ENCODE measurements around the gene TARM1.

Gene TARM1

DNA sequence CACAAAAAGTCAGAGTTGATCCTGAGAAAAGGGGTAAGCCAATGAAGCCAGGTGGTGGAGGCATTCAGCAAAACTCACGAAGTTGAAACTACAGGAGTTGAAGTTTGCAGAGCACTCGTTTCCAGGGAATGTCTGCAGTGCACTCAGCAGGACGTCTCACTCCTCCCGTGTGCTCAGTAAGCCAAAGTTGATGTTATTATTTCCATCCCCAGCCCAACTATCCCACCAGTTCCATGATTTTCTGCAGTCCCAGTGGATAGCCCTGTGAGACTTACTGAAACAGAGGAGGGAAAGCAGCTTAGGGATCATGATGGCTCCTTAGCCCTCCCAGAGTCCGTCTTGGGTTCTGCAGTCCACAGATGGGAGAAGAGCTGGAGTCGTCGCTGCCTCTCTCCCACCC, at the start of gene TARM1:
Gene TARM1 (minus strand): TSS at position 334 of the 400 bp plus-strand sequence. CDS start 25 bp downstream, at position 309.
- no peak within 1 kb of the TSS for H3K27ac ChIP-seq
- TF ChIP-seq, protein P1, sequence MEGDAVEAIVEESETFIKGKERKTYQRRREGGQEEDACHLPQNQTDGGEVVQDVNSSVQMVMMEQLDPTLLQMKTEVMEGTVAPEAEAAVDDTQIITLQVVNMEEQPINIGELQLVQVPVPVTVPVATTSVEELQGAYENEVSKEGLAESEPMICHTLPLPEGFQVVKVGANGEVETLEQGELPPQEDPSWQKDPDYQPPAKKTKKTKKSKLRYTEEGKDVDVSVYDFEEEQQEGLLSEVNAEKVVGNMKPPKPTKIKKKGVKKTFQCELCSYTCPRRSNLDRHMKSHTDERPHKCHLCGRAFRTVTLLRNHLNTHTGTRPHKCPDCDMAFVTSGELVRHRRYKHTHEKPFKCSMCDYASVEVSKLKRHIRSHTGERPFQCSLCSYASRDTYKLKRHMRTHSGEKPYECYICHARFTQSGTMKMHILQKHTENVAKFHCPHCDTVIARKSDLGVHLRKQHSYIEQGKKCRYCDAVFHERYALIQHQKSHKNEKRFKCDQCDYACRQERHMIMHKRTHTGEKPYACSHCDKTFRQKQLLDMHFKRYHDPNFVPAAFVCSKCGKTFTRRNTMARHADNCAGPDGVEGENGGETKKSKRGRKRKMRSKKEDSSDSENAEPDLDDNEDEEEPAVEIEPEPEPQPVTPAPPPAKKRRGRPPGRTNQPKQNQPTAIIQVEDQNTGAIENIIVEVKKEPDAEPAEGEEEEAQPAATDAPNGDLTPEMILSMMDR (conservative IDR thresholded peaks at IDR 0.05), result no peak
- no peak for TF ChIP-seq ZFX (IDR thresholded peaks at IDR 0.05)

DNA sequence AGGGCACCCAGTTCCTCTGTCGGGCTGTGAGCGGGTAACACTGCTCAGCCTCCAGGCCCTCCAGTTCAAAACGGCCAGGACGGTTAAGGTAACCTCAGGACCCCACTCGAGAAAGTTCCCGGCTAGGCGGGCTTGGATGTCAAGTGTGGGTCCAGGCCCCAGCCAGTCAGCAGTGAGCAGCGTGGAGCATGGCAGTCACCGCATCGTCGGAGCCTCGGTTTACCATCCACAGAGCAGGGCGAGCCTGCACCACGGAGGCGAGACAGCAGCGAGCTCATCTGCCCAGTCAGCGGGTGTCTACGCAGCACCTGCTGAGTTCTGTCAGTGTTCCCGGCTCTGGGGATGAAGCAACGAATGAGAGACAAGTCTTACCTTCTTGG, 48.4 kb upstream of the TARM1 start:
- no peak overlapping the region for H3K27ac ChIP-seq
- TF ChIP-seq, protein P1 (conservative IDR thresholded peaks at IDR 0.05), result no peak
- no peak for TF ChIP-seq ZFX (IDR thresholded peaks at IDR 0.05)

DNA sequence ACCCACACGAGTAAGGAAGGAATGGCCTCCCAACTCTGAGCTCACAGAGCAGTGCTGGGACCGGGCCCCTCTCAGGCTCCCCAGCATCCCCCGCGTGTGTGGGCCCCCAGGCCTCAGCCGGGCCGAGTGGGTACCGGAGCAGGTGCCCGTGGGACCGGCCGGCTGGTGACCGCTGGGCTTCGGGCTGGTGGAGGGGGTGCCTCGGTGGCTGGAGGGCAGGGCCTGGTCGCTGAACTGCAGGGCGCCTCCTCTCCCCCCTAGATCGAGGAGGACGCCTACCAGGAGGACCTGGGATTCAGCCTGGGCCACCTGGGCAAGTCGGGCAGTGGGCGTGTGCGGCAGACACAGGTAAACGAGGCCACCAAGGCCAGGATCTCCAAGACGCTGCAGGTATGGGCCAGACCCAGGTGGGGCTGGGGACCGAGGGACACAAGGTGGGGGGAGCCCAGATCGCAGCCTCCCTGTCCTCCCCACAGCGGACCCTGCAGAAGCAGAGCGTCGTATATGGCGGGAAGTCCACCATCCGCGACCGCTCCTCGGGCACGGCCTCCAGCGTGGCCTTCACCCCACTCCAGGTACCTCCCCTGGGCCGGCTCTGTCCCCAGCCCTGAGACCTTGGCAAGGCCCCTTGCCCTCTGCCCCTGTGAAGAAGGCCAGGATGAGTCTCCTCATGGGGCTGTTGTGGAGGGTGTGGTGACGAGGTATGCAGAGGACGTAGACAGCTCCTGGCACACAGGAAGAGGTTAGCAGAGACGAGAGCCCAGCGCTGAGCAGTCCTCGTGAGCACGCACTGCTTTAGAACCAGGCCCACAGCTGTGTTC, 47.8 kb upstream of the TARM1 start:
- H3K27ac ChIP-seq, result no peak overlapping the region
- TF ChIP-seq ZFX (IDR thresholded peaks at IDR 0.05), result no peak

DNA sequence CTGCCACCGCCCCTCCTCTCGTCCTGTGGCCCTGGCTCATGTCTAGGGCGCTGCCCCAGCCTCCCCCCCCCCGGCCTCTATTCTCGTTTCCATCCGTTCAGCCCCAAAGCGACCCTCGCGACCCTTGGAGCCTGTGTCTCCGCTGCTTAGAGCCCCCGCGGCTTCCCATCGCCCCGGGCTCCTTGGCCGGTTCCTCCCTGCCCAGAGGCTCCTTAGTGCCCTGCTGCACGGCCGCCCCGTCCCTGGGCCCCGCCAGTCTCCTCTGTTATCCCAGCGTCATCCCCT, 47.2 kb upstream of the TARM1 start:
- H3K27ac ChIP-seq, result no peak overlapping the region
- no peak for TF ChIP-seq ZFX (IDR thresholded peaks at IDR 0.05)
- TF ChIP-seq, protein P1 (conservative IDR thresholded peaks at IDR 0.05), result no peak

DNA sequence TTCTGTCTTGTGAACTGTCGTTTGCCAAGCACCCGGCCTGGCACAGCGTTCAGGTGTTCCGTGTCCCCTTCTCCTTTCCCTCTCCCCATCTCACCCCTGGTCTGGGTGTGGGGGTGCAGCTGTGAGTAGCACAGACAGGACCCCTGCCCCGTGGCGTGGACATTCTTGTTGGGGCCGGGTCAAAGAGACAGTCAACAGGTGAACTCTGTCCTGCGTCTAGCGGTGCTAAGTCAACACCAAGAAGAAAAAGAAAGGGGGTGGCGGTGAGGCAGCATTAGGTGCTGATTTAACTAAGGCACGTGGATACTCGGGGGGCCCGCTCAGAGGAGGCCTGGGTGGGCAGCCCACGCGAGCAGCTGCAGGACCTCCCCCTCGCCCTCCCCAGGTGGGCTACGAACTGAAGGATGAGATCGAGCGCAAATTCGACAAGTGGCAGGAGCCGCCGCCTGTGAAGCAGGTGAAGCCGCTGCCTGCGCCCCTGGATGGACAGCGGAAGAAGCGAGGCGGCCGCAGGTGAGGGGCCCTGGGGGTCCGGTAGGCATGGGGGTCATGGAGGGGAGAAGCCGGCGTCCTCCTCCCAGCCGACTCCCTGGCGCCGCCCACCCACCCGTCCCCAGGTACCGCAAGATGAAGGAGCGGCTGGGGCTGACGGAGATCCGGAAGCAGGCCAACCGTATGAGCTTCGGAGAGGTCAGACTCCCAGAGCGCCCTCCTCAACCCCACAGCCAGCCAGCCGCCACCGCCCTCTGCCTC, 46.7 kb upstream of the TARM1 start:
- TF ChIP-seq, protein P1 (conservative IDR thresholded peaks at IDR 0.05), result no peak
- no peak for TF ChIP-seq ZFX (IDR thresholded peaks at IDR 0.05)

DNA sequence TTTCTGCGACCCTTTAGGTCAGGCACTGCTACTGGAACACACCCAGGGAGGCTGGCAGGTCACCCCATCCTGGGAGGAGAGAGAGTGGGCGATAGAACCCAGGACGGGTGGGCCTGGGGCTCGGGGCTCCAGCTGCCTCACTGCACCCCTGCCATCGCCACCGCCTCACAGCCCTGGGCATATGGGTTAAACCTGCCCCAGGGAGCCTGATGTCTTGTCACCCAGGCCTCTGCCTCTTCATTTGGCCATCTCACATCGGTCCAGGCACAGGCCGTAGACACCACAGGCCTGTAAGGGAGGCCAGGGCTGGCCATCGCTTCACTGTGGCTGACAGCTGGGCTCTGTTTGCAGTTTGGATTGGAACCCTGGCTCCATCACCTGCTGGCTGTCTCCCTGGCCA, 44.5 kb upstream of the TARM1 start:
- no peak for TF ChIP-seq ZFX (IDR thresholded peaks at IDR 0.05)
- no peak overlapping the region for H3K27ac ChIP-seq

More for the DNA sequence above, 46.7 kb upstream of the TARM1 start:
- no peak overlapping the region for H3K27ac ChIP-seq

DNA sequence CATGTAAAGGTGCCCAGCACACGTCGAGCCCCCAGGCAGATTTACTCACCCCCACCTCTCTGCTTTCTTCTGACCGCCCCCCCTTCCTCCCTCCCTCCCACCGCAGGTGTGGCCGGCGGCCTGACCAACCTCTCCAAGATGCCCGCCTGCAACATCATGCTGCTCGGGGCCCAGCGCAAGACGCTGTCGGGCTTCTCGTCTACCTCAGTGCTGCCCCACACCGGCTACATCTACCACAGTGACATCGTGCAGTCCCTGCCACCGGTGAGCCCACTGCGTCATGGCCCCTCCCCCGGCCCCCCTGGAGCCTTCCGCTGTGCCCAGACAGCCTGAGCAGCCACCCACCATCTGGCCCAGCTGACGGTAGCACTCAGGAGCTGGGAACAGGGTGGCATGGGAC, 43.2 kb upstream of the TARM1 start:
- no peak overlapping the region for H3K27ac ChIP-seq
- TF ChIP-seq, protein P1 (conservative IDR thresholded peaks at IDR 0.05), result no peak
- TF ChIP-seq ZFX (IDR thresholded peaks at IDR 0.05), result no peak

DNA sequence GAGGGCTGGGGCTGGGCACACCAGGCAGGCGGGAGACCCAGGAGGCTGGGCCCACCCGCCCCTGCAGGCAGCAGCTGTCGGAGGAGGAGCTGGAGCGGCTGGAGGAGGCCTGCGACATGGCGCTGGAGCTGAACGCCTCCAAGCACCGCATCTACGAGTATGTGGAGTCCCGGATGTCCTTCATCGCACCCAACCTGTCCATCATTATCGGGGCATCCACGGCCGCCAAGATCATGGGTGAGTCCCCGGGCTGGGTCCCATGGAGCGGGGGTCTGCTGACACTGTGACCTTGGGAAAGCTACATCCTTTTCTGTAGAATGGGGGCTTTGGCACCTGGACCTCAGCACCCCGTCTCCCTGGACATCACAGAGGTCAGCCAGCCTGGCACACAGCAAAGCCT, 42.5 kb upstream of the TARM1 start:
- no peak overlapping the region for H3K27ac ChIP-seq
- TF ChIP-seq ZFX (IDR thresholded peaks at IDR 0.05), result no peak
- TF ChIP-seq, protein P1 (conservative IDR thresholded peaks at IDR 0.05), result no peak

All from C4-2B (cell line).